PC-3 (cell line): ENCODE measurements around the gene VPS54.
"Not testable (repeated sequence)": the region's sequence is repeated elsewhere in the genome, so short reads cannot be mapped to it uniquely, and the experiment has no call there.

ENCODE experiments used
- CTCF ChIP-seq: fragments of 300-600 bp; sonication (generic); conservative IDR thresholded peaks from 2 replicates; pipeline ENCODE4 v1.5.1; 2017; ENCODE audit warnings: antibody characterized with exemption, low read depth, mild to moderate bottlenecking, low read length
- EZH2phosphoT487 ChIP-seq: fragments of 300-600 bp; sonication (generic); IDR thresholded peaks from 2 replicates; pipeline ENCODE4 v1.6.1; 2018; ENCODE audit warnings: mild to moderate bottlenecking, antibody characterized with exemption, low read length, borderline replicate concordance

GRCh38 chr2:63991173-63991999 is 27.8 kb downstream of the VPS54 start:
- not testable (repeated sequence) for TF ChIP-seq CTCF, EZH2phosphoT487
